ENCODE results near the gene SLC37A1.
"Not testable (repeated sequence)": the region's sequence is repeated elsewhere in the genome, so short reads cannot be mapped to it uniquely, and the experiment has no call there.

SLC37A1 gene

DNA sequence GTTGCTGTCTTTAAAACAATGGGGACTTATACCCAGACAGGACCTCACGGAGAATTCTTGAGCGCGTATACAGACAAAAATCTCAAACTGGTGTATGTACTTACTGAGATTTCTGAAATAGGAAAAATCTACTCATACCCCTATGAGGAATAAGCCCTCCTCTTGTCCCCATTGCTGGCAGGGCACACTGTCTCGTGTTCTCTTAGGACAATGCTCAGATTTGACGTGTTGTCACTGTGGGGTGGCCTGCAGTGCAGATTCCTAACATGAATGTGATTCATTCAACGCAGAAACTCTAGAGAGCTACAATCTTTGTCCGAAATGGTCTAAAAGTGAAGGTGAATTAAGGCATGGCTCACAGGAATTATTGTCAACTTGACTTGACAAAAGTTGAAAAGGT is 108.6 kb downstream of the SLC37A1 start:
- no peaks in the 10 kb centered on the region for H3K36me3 Mint-ChIP-seq (ENCODE audit: low read depth)
- H3K27ac Mint-ChIP-seq, result no peak overlapping the region
- no peak overlapping the region for H3K4me3 Mint-ChIP-seq
- no peaks in the 10 kb centered on the region for H3K9me3 Mint-ChIP-seq
- H3K4me1 Mint-ChIP-seq (ENCODE audit: low read depth), result no peaks in the 10 kb centered on the region
- H3K27me3 Mint-ChIP-seq (ENCODE audit: low read depth), result peaks cover 55% of the 10 kb centered on the region

DNA sequence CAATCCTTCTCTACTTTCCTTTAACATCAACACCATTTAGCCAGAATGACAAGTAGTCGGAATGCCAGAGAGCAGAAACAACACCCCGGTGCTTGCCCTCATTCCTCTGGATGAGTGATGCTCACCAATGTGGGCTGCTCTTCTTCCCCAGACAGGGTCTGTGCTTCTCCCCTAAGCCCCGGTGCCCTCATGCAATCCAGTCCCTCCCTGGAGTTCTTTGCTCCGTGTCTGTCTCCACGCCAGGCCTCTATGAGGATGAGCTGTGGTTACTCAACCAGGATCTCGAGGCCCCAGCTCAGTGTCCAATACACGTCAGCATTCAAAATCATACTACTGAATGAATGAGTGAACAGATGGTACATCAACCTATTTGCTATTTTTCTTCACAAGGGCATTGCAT is 110.0 kb downstream of the SLC37A1 start:
- Mint-ChIP-seq H3K9me3 (no peaks in the 10 kb centered on the region), H3K4me3 (no peak overlapping the region), H3K36me3 (ENCODE audit: low read depth) (no peaks in the 10 kb centered on the region), H3K27ac (no peak overlapping the region), H3K27me3 (ENCODE audit: low read depth) (peaks cover 49% of the 10 kb centered on the region), H3K4me1 (ENCODE audit: low read depth) (no peaks in the 10 kb centered on the region)

DNA sequence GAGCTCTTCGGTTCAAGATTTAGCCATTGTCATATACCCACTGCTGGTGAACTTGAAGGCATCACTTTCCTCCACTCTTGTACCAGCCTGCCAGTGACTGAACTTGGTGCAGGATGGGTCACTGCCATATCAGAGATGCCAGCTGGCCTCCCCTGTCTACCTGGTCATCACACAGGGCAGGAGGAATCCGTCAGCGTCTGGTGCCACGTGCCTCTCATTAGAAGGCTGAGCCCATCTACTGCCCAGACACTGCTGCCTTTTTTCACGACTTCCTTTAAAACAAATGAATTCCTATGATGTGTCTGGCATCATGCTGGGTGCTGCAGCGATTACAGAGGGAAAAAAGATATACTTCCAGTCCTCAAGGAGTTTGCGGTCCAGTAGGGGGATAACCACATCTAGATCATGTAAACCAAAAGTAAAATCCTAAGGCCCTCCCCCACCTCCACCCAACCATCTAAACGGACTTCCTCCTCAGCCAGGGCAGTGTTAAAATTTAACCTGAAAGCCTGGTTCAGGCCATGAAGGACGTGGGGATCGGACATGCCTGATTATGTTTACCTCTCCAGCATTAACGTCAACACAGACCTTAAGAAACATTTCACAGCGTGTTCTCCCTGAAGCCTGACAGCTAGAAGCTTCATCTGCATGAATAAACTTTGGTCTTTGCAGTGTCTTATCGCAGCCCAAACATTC is 110.6 kb downstream of the SLC37A1 start:
- no peaks in the 10 kb centered on the region for H3K9me3 Mint-ChIP-seq
- no peaks in the 10 kb centered on the region for H3K4me1 Mint-ChIP-seq (ENCODE audit: low read depth)
- no peak overlapping the region for H3K27ac Mint-ChIP-seq
- no peak overlapping the region for H3K4me3 Mint-ChIP-seq
- no peaks in the 10 kb centered on the region for H3K36me3 Mint-ChIP-seq (ENCODE audit: low read depth)
- H3K27me3 Mint-ChIP-seq (ENCODE audit: low read depth), result peaks cover 43% of the 10 kb centered on the region

DNA sequence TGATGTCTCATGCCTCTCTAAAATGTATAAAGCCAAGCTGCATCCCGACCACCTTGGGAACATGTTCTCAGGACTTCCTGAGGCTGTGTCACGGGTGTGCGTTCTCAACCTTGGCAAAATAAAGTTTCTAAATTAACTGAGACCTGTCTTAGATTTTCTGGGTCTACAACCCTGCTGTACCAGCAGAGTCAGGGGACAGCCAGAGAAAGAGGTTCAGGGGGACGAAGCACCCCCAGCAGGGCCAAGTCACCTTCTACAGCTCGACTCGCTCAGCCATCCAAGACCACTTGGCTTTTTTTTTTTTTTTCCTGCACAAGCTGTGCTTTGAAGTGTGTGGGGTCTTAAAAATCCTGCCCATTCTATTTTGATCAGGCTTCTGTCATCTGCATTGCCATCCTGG is 111.3 kb downstream of the SLC37A1 start:
- no peaks in the 10 kb centered on the region for H3K9me3 Mint-ChIP-seq
- no peak overlapping the region for H3K4me3 Mint-ChIP-seq
- H3K27me3 Mint-ChIP-seq (ENCODE audit: low read depth), result peaks cover 41% of the 10 kb centered on the region
- no peaks in the 10 kb centered on the region for H3K36me3 Mint-ChIP-seq (ENCODE audit: low read depth)
- H3K27ac Mint-ChIP-seq, result no peak overlapping the region
- no peaks in the 10 kb centered on the region for H3K4me1 Mint-ChIP-seq (ENCODE audit: low read depth)

DNA sequence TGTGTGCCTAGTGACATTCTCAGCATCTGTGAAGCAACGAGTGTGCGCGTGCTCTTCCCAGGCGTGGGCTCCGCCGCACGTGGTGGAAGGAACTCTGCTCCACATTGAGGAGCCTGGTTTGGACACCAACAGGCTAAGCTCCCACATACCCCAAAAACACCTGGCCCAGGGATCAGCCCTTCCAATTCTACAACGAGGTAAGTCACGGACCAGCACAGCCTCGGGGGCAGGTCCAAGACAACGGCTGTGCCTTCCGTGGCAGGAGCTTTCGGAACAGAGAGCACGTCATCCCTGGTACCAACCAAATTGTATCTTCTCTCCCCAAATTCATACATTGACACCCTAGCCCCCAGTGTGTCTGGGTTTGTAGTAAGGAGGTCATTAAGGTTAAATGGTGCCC is 112.5 kb downstream of the SLC37A1 start:
- Mint-ChIP-seq H3K36me3 (ENCODE audit: low read depth) (no peaks in the 10 kb centered on the region), H3K27ac (no peak overlapping the region), H3K4me3 (no peak overlapping the region), H3K27me3 (ENCODE audit: low read depth) (peaks cover 41% of the 10 kb centered on the region), H3K9me3 (no peaks in the 10 kb centered on the region), H3K4me1 (ENCODE audit: low read depth) (no peaks in the 10 kb centered on the region)

DNA sequence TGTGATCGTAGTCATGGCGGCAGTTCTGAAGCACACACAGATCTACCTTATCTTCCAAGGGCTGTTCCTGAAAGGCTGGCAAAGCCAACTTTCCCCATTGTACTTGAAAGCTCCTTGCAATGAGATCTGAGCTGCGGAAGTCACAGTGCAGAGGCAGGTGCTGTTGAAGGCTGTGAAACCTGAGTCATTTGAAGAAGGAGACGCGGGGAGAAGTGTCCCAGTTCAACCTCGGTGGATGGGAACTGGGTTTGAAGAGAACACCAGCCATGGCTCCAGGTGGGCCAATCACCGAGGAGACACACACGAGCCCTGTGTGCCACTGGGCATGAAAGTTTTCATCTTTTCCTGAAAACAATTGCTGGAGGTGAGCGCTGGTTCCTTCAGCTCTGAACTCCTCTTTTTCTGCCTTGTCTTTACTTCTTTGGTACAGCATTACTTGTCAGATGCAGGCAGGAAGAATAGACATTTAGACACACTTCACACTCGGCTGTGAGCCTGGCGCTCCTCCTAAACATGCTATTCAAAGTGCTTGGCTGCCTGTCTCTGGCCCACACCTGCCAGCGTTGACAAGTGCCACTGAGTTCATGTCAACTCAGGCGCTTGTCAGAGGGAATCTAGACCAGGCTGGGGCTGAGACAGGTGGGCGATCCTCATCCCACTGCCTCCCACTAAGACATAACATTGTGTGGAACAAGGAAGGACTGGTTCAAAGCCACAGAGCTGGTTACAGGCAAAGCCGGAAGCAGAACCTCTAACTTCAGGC is 114.1 kb downstream of the SLC37A1 start:
- H3K4me3 Mint-ChIP-seq, result no peak overlapping the region
- H3K4me1 Mint-ChIP-seq (ENCODE audit: low read depth), result no peaks in the 10 kb centered on the region
- H3K27ac Mint-ChIP-seq, result no peak overlapping the region
- H3K27me3 Mint-ChIP-seq (ENCODE audit: low read depth), result peaks cover 28% of the 10 kb centered on the region
- H3K36me3 Mint-ChIP-seq (ENCODE audit: low read depth), result no peaks in the 10 kb centered on the region
- no peaks in the 10 kb centered on the region for H3K9me3 Mint-ChIP-seq

DNA sequence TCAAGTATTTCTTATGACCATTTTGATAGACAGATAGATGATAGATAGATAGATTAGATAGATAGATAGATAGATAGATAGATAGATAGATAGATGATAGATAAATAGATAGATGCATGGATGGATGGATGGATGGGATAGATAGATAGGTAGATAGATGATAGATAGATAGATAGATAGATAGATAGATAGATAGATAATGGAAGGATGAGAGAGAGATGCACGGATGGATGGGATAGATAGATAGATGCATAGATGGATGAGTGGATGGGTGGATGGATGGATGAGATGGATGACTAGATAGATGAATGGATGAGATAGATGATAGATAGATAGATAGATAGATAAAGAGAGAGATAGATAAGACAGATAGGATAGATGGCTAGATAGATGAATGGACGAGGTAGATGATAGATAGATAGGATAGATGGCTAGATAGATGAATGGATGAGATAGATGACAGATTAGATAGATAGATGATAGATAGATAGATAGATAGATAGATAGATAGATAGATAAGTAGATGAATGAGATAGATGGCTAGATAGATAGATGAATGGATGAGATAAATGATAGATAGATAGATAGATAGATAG is 114.9 kb downstream of the SLC37A1 start:
- H3K4me1 Mint-ChIP-seq (ENCODE audit: low read depth); H3K4me3 Mint-ChIP-seq; H3K9me3 Mint-ChIP-seq; H3K27ac Mint-ChIP-seq; H3K36me3 Mint-ChIP-seq (ENCODE audit: low read depth): not testable (repeated sequence)
- peaks cover 24% of the 10 kb centered on the region for H3K27me3 Mint-ChIP-seq (ENCODE audit: low read depth)

DNA sequence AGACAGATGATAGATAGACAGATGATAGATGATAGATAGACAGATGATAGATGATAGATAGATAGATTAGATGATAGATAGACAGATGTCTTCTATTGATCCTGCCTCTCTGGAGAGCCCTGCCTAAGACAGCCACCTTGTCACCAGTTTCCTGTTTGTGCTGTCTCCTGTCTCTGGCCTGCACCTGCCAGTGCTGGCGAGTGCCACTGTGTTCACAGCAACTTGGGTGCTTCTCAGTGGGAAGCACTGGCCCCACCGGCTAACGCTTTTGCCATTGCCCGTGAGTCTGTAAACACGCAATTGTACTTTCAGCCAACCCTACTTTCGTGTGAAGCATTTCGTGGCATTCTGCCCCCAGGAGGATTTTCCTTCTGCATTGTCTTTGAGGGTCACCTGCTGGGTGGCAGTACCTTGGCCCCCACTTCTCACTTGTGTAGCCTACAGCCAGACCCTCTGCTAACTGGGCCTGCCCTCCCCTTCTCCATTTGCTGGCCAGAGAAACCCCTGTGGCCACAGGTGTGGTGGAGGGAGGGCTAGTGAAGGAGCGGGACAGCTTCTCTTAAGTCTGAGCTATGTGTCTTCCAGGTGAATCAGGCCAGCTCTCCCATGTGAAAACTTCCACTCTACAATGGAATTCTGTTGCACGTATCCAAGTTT is 116.4 kb downstream of the SLC37A1 start:
- Mint-ChIP-seq H3K9me3 (no peaks in the 10 kb centered on the region), H3K27ac (no peak overlapping the region), H3K4me1 (ENCODE audit: low read depth) (no peaks in the 10 kb centered on the region), H3K27me3 (ENCODE audit: low read depth) (peaks cover 12% of the 10 kb centered on the region), H3K36me3 (ENCODE audit: low read depth) (no peaks in the 10 kb centered on the region), H3K4me3 (no peak overlapping the region)

DNA sequence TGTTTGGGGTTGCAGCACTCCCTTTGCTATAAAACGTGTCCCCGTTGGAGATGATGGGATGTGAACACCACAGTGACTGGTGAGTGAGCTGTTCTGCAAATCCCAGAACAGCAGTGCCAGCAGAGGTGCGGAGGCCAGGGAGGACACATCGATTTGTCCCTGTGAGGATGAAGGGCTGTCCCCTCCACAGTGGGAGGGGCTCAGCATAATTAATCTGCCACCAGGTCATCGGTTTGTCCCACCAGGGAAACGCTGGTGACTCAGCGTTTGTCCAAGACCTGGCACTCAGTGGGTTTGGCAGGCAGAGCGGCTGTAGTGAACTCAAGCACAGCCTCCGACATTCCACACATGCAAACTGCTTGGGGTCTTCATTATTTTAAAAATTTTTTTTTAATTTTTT is 117.0 kb downstream of the SLC37A1 start:
- H3K27me3 Mint-ChIP-seq (ENCODE audit: low read depth), result peaks cover 12% of the 10 kb centered on the region
- no peaks in the 10 kb centered on the region for H3K4me1 Mint-ChIP-seq (ENCODE audit: low read depth)
- no peaks in the 10 kb centered on the region for H3K36me3 Mint-ChIP-seq (ENCODE audit: low read depth)
- H3K9me3 Mint-ChIP-seq, result no peaks in the 10 kb centered on the region
- no peak overlapping the region for H3K27ac Mint-ChIP-seq
- no peak overlapping the region for H3K4me3 Mint-ChIP-seq

Data from T-helper 1 cell treated with Interleukin-12 subunit alpha and Interleukin-12 subunit beta and Interleukin-4 antibody, amounts not matched to agents 30 μg/mL and 1 μg/mL, for 36 hours (primary cell).